ENCODE measurements around the gene AKAP3.

Gene AKAP3

DNA sequence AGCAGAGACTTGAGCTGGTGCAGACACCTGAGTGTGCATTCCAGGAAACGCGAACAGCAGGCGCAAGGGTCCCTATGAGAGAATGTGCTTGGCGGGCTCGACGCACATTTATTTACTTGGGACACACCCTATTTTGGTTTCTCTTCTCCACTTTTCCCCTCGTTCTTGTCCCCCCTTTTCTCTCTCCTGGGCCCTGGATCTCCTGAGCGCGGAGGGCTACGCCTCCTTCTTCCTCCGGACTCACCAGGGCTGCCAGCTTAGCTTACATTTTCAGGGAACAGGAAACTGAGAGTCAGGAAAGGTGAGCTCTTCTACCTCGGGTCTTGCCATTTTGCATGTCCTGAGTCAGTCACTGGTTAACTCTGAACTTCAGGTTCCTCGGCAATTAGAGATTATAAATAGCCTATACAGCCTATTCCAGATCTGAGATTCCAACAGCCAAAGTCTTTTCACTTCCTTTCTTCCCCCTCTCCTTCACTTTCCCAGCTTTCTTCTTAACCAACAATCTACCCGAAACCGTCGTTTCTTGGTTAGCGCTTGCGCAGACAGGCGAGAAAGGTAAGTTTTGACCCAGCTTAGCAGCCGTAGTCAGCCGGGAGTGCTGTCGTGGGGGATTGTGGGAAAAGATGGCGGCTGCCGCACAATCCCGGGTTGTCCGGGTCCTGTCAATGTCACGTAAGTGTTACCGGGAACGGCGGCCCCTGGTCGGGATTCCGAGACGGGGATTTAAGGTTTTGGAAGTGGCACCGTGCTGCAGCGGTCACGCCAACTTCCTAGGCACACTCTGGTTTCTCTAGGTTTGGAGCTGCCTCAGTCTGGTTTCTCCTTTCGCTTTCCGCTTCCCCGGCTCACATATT, at the start of gene AKAP3, which contains the start of gene NDUFA9:
AKAP3 (minus strand) TSS at position 551 of the 857 bp plus-strand sequence. CDS start 10,855 bp downstream, outside the sequence.
NDUFA9 (plus strand) TSS at position 614 of the 857 bp plus-strand sequence; CDS start at position 627, 13 bp downstream.
- DNase-seq (ENCODE audit: low read depth in 2 of 3, low spot score in 1 of 3) = peak; percentile 63 to 71 (median 70)

DNA sequence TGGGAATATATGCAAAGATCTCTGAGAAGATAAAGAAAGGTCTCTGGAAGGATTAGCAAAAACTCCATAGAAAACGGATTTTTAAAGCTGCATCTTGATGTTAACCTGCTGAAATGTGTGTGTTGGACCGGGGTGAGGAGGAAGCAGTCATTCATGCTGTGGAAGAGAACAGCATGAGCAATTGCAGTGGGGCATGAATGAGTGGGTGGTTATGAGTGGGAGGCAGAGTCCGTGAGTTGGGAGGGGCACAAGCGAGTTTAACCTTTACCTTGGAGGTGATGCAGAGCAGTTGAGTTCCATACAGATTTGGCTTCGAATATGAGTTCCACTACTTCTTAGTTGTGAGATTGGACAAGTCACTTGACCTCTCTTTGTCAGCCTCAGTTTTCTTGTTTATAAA, 41.9 kb upstream of the AKAP3 start:
- no peak for DNase-seq (ENCODE audit: low read depth in 2 of 3, low spot score in 1 of 3)

DNA sequence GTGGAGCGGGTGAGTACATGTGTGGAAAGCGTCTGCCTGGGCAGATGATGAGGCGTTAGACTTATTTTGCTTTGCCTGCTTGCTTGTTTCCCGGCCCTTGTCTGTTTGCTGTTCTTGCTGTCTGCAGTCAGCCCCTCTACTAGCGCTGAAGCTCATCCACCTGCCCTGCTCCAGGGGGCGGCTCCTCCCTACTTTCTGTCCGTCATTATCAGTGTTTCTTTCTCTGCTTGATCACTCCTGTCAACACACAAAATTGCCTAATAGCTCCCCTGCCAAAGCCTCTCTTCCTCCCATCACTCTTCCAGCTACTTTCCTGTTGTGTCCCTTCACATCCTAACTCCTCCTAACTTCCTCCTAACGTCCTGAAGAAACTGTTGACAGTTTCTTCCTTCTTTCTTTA, 36.5 kb upstream of the AKAP3 start:
- no peak for DNase-seq (ENCODE audit: low read depth in 2 of 3, low spot score in 1 of 3)

DNA sequence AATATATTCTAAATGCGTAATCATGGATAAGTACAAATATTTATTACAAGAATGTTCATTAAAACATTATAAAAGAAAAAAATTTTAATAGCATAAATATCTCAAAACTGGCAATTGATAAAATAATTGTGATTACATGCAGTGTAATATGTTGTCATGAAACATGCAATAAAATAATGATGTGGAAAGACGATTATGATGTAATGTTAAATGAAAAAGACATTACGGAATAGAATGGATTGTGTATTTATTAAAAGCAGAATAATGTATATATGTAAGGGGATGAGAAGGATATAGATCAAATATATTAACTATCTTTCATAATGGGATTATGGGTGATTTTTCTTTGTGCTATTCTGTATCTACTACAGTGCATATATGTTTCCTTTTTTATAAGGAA, 32.9 kb upstream of the AKAP3 start:
- no peak for DNase-seq (ENCODE audit: low read depth in 2 of 3, low spot score in 1 of 3)

DNA sequence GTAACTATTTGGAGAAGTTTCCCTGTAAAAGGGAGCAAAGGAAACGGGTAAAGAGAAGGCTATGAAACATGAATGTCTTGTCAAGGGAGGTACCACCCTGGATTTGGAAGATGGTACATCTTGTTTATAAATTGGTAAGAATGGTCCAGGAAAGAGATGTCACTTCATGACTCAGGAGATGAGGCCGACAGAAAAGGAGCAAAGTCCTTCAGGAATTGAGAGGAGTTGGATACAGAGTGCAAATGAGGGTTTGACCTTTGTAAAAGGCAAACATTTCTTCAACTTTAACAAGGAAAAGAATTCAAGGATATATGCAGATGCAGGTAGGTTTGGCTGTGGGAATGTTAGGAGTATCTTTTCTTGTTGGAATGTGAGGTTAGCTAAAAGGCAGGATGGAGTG, 30.9 kb upstream of the AKAP3 start:
- no peak for DNase-seq (ENCODE audit: low read depth in 2 of 3, low spot score in 1 of 3)

DNA sequence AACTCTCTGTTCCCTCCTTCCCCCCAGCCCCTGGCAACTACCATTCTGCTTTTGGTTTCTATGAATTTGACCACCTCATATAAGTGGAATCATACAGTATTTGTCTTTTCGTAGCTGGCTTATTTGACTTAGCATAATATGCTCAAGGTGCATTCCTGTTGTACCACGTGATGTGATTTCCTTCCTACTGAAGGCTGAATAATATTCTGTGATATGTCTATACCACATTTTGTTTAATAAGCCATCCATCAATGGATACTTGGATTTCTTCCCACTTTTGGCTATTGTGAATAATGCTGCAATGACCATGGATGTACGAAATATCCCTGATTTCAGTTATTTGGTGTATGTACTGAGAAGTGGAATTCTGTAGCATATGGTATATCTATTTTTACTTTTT, 16.4 kb upstream of the AKAP3 start:
- no peak for DNase-seq (ENCODE audit: low read depth in 2 of 3, low spot score in 1 of 3)

DNA sequence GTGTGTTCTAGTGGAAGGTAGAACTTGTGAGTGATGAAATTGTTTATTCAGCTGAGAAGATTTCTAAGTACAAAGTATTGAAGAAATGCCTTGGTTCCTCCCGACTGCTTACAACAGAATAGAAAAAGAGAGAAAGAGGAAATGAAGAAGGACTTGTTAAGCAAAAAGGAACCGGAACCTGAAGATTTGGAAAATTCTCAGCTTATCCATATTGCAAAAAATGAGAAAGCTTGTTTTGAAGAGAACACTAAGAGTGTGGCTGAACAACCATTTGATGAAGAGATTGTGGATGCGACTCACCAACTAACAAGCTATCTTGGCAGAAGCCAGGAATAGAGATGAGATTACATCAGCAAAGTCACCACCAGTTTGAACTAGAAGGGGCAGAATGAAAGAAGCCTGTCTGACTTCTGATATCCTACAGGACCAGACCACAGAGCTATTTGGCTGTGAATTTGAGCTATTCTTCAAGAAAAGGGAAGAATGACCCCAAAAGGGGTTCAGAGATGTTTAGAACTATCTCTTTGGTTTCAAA, 15.2 kb upstream of the AKAP3 start:
- no peak for DNase-seq (ENCODE audit: low read depth in 2 of 3, low spot score in 1 of 3)

DNA sequence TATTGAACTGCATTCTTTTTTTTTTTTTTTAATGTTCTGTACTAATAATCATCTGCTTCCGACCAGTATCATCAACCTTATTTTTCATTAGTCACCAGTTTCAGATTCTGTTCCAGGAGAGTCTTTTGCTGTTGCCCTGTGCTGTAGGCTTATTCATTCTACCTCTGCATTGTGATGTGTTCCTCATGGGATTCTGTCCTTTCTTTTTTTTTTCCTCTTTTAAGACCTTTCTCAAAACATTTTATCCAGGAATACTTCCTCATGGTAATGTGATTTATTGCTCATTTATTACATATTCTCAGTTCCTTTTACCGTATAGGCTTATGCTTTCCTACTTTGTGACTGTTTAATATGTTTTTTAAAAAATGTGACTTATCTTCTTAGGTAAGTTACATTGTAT, 4.8 kb upstream of the AKAP3 start:
- DNase-seq (ENCODE audit: low read depth in 2 of 3, low spot score in 1 of 3) = no peak

DNA sequence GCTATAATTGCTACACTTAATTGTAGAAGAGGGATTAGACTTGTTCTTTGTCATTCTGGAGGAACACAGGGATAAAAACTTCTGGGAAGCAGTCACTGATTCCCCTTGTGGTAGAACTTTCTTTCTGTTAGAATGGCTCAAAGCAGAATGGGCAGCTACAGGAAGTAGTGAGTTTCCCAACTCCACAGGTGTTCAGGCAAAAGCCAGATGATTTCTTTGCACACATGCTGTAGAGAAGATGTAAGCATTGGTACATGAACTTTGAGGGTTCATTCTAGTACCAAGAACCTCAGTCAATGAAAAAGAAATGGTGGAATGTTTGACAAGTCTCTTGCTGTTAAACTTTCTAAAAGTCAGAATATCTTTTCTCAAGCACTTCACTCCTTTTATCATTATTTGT, 4.4 kb upstream of the AKAP3 start:
- no peak for DNase-seq (ENCODE audit: low read depth in 2 of 3, low spot score in 1 of 3)

DNA sequence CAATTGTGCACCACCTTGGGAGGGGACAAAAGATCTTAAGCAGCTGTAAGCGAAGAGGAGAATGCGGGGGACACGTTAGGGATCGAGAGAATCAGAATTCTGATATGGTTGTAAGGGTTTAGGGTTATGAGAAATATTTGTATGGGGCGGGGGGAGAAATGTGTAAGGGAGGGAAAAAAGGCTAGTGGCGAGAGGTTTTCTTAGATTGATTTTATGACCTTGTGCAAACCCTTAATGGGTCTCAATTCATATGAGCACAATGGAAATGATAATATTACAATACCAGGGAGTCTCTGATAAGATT, 459 bp upstream of the AKAP3 start:
- DNase-seq (ENCODE audit: low read depth in 2 of 3, low spot score in 1 of 3) = no peak

DNA sequence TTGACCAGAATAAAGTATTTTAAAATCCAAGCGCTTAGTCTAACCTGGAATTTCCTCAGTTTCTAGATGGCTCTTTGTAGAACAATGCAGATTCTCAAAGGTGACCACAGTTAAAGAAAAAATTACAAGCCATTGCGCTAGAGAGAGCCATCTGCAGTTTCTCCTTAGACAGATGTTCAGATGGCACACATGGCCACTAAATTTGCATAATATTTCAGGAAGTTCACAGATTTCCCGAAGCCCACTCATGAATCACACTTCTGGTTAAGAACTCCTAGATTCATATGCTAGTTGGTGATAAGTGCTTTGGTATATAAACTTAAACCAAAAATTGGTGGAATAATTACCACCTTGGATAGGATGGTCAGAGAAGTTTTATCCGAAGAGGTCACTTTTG, 749 bp downstream of the AKAP3 start:
- no peak for DNase-seq (ENCODE audit: low read depth in 2 of 3, low spot score in 1 of 3)

DNA sequence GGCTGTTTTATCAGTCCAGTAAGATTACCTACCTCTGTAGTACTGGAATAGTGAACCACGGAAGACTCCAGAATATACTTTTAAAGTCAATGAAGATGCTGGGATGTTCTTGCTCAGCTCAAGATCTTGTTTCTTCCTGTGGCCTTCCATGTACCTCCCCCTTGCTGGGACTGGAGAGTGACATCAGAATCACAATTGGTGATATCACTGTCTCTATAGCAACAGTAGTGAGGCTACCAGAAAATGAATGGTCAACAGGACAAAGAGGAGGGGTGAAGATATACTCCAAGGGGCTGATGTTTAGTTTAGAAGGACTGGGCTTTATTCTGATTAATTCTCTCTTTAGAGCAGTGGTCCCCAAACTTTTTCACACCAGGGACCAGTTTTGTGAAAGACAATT, 3.8 kb downstream of the AKAP3 start:
- DNase-seq (ENCODE audit: low read depth in 2 of 3, low spot score in 1 of 3) = no peak

DNA sequence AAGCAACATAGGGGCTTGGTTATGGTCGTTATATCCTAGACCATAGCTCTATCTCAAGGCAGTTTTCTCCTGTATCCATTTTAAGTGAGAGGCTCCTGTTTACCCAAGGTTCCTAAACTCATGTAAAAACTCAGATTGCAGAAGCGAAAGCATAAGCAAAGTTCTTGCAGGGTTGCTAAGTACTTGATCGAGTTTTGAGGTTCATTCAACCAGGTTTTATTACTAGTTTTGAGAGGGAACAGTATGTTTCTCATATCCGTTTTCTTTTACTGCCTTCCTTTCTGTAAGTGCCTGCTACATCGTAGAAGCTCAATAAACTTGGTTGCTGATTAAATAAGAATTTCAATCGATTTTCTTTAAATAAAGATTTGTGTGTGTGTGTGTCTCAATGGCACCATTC, 5.1 kb downstream of the AKAP3 start:
- DNase-seq (ENCODE audit: low read depth in 2 of 3, low spot score in 1 of 3) = no peak

DNA sequence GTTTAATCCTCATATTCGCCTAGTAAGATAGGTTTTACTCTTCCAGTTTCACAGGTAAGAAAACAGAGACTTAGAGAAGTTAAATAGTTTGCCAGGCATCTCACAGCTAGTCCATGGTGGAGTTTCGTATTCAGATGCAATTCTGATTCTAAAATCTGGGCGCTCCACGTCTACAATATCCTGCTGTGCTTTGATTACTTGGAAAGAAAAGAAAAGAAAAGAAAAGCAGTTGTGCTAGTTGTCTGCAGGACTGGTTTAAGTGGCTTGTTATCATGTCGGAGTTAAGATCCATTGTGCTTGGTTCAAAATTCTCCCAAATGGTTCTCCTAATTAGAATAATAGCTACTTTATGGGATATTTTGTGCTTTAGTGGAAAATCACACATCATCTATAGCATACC, 18.6 kb downstream of the AKAP3 start:
- no peak for DNase-seq (ENCODE audit: low read depth in 2 of 3, low spot score in 1 of 3)

DNA sequence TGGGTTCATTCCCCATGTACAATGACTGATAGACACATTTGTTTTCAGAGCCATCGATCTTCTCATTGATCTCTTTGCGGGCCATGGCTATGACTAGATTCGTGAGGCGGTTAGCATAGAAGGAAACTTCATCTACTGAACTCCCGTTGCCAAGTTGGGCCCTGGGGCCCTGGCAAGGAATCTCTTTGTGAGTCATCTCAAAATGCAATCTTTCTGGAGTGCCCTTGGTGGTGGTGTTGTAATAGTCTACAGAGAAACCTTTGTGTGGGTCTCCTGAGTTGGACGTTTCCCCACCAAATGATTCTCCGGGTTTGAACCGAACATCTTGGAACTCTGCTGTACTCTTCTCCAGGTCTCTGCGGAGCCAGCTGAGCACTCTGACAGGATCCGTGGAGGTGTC, 20.4 kb downstream of the AKAP3 start:
- DNase-seq (ENCODE audit: low read depth in 2 of 3, low spot score in 1 of 3) = no peak

DNA sequence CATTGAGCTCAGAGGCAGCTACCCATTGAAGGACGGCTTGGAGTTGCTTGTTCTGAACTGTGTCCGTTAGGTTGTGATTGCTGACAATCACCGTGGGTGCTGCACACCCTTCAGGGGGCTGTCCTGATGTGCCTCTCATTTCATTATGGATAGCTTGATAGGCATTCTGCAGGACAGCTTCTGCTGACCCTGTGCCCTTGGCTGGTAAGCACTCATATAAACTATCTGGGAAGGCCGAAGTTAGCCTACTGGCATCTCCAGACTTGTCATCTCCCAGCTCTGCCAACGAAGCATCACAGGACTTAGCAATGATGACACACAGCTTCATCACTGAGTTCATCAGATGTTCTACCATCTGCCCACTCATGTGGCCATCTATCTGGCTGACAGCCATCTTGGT, 22.3 kb downstream of the AKAP3 start:
- DNase-seq (ENCODE audit: low read depth in 2 of 3, low spot score in 1 of 3) = no peak

DNA sequence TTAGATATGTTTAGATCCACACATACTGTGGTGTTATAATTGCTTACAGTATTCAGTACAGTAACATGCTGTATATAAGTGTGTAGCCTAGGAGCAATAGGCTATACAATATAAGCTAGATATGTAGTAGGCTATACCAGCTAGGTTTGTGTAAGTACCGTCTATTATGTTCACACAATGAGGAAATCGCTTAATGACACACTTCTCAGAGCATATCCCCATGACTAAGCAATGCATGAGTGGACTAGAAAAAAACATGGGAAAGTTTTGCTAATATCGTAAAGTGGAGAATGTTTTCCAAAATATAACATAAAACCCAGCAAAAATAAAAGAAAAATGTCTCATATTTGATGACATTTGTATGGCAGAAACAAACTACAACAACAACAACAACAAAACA, 27.3 kb downstream of the AKAP3 start:
- no peak for DNase-seq (ENCODE audit: low read depth in 2 of 3, low spot score in 1 of 3)

DNA sequence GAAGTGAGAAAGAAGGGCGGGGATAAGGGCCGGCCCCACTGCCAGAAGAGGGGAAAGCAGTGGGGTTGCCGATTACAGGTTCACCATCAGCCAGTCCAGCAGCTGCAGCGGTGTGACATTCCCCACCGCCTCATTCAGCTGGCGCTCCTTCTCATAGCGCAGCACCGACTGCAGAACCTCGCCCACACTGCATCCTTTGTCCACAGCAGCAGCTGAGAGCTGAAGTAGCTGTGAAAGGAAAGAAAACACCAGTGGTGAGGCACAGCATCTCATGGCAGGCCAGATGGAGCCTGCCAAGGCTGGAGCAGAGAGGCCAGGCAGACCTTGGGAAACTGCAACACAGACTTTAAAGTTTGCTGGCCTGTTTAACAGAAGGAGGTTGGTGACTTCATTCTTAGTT, 33.2 kb downstream of the AKAP3 start:
- DNase-seq (ENCODE audit: low read depth in 2 of 3, low spot score in 1 of 3) = no peak

DNA sequence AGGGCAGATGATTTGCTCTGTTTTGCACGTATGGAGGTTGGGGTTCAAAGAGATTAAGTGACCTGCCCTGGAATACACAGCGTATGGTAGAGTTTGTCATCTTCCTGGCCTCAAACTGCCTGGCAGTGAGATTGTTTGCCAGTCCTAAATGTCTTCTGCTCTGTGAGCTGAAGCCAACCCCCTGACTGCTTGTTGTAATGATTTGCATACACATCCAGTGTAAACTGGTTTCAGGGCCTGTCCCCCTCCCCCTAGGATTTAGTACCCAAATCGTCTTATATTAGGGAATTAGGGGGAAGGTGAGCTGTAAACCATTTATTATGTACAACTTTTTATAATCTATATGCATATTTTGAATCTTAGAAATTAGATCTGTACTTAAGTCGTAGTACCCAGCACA, 38.4 kb downstream of the AKAP3 start:
- no peak for DNase-seq (ENCODE audit: low read depth in 2 of 3, low spot score in 1 of 3)

DNA sequence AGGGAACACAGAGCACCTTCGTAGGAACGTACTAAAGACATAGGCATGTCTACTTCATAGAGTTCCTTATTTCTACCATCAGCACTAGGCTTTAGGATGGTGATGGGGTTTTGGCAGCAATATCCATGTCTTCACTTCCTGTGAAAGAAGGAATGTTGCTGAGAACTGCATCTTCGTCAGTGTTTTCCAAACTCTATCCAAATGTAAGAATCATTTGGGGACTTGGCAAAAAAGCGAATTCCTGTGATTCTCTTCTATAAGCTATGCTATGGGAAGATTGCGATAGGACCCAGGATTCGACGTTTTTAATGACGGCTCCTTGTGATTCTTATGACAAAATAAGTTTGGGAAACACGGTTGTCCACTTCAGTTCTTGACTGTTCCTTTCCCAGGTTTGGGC, 39.8 kb downstream of the AKAP3 start:
- no peak for DNase-seq (ENCODE audit: low read depth in 2 of 3, low spot score in 1 of 3)

DNA sequence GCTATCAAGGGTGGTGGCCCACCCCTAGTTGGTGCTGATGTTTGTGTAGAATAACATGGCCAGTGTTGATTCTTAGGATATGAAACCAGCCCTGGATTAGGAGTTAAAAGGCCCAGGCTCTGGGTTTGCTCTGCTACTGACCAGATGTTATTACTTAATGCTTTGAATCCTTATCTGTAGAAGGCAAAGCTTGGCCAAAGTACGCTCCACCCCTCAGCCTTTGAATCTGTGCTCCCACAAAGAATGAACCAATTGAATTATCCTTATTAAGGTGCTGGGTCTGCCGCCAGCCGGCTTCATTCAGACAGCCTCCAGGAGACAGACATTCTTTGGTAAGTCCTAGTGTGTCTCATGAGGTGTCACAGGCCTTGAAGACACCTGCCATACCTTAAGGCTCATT, 41.8 kb downstream of the AKAP3 start:
- DNase-seq (ENCODE audit: low read depth in 2 of 3, low spot score in 1 of 3) = no peak

DNA sequence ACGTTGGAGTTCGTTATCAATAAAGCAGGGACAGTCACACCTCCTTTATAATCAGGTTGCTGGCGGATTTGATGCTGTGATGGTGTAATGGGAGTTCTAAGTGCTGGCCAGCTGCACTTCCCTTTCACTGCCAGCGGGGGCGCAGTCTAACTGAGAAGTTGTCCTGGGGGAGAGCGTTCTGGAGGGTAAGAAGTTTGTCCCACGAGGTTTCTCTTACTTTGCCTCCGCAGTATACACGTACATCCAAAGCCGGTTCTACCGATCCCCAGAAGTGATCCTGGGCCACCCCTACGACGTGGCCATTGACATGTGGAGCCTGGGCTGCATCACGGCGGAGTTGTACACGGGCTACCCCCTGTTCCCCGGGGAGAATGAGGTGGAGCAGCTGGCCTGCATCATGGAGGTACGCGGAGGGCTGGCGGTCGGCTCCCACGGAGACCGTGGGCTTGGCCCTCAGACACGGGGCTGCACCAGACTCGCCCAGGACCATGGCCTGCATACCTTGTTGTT, 44.1 kb downstream of the AKAP3 start:
- peak; percentile 66 to 83 (median 70) for DNase-seq (ENCODE audit: low read depth in 2 of 3, low spot score in 1 of 3)

DNA sequence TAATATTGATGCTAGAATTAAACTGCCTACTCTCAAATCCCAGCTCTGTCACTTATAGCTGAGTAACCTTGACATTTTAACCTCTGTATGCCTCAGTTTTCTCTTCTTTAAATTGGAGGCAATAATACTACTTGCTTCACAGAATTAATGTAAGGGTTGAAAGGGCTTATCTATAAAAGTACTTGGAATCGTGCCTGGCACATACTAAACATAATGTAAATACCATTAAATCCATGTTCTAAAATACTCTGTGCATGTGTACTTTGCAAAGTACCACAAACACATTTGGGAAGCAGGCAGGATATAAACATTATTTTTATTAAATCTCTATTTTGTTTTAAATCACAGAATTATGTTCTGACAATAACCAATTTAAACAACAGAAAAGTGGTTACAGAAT, 44.9 kb downstream of the AKAP3 start:
- no peak for DNase-seq (ENCODE audit: low read depth in 2 of 3, low spot score in 1 of 3)

Data from stimulated activated CD4-positive, alpha-beta T cell treated with anti-CD3 and anti-CD28 coated beads, Interleukin-12 subunit alpha, Interleukin-12 subunit beta, amount 100 ng/mL, for 48 hours (primary cell).